ENCODE measurements around the gene TNFRSF9.

The TNFRSF9 gene

GRCh38 chr1:7885513-7886404 lies 54.9 kb downstream of the TNFRSF9 start:
- ATAC-seq (ENCODE audit: low read depth) (peak; percentile 87), DNase-seq (ENCODE audit: low spot score) (peak; percentile 78)
- no peak overlapping the region for H3K27ac ChIP-seq (ENCODE audit: poor library complexity, severe bottlenecking)
- no peak for TF ChIP-seq CTCF (IDR thresholded peaks at IDR 0.05; ENCODE audit: poor library complexity, severe bottlenecking)
- no peaks in the 10 kb centered on the region for H3K4me1 ChIP-seq (ENCODE audit: insufficient read depth, poor library complexity, severe bottlenecking)
- H3K4me3 ChIP-seq (ENCODE audit: severe bottlenecking), result peak overlapping the region; percentile 2
- no peaks in the 10 kb centered on the region for H3K9me3 ChIP-seq (ENCODE audit: severe bottlenecking)
- no peaks in the 10 kb centered on the region for H3K36me3 ChIP-seq (ENCODE audit: low read depth)
- no peaks in the 10 kb centered on the region for H3K27me3 ChIP-seq (ENCODE audit: insufficient read depth, poor library complexity, severe bottlenecking)

GRCh38 chr1:7884757-7885156 lies 55.9 kb downstream of the TNFRSF9 start:
- ATAC-seq (ENCODE audit: low read depth), result no peak
- Histone ChIP-seq H3K4me1 (ENCODE audit: insufficient read depth, poor library complexity, severe bottlenecking) (no peaks in the 10 kb centered on the region), H3K9me3 (ENCODE audit: severe bottlenecking) (no peaks in the 10 kb centered on the region), H3K4me3 (ENCODE audit: severe bottlenecking) (no peak overlapping the region), H3K36me3 (ENCODE audit: low read depth) (no peaks in the 10 kb centered on the region), H3K27ac (ENCODE audit: poor library complexity, severe bottlenecking) (no peak overlapping the region), H3K27me3 (ENCODE audit: insufficient read depth, poor library complexity, severe bottlenecking) (no peaks in the 10 kb centered on the region)
- no peak for DNase-seq (ENCODE audit: low spot score)
- TF ChIP-seq CTCF (IDR thresholded peaks at IDR 0.05; ENCODE audit: poor library complexity, severe bottlenecking), result no peak

- no peak for ATAC-seq (ENCODE audit: low read depth)
- Histone ChIP-seq H3K27ac (ENCODE audit: poor library complexity, severe bottlenecking) (no peak overlapping the region), H3K9me3 (ENCODE audit: severe bottlenecking) (no peaks in the 10 kb centered on the region), H3K4me3 (ENCODE audit: severe bottlenecking) (no peak overlapping the region), H3K36me3 (ENCODE audit: low read depth) (no peaks in the 10 kb centered on the region), H3K4me1 (ENCODE audit: insufficient read depth, poor library complexity, severe bottlenecking) (no peaks in the 10 kb centered on the region), H3K27me3 (ENCODE audit: insufficient read depth, poor library complexity, severe bottlenecking) (no peaks in the 10 kb centered on the region)
- TF ChIP-seq CTCF (IDR thresholded peaks at IDR 0.05; ENCODE audit: poor library complexity, severe bottlenecking), result no peak
- DNase-seq (ENCODE audit: low spot score), result no peak
These were observed 61.4 kb downstream of the TNFRSF9 start for GRCh38 chr1:7879228-7879627.

GRCh38 chr1:7878027-7878426 lies 62.6 kb downstream of the TNFRSF9 start:
- DNase-seq (ENCODE audit: low spot score) (no peak), ATAC-seq (ENCODE audit: low read depth) (no peak)
- no peaks in the 10 kb centered on the region for H3K9me3 ChIP-seq (ENCODE audit: severe bottlenecking)

More at GRCh38 chr1:7878027-7878426, 62.6 kb downstream of the TNFRSF9 start:
- no peaks in the 10 kb centered on the region for H3K27me3 ChIP-seq (ENCODE audit: insufficient read depth, poor library complexity, severe bottlenecking)
- no peaks in the 10 kb centered on the region for H3K36me3 ChIP-seq (ENCODE audit: low read depth)
- H3K27ac ChIP-seq (ENCODE audit: poor library complexity, severe bottlenecking), result no peak overlapping the region
- H3K4me1 ChIP-seq (ENCODE audit: insufficient read depth, poor library complexity, severe bottlenecking), result no peaks in the 10 kb centered on the region
- TF ChIP-seq CTCF (IDR thresholded peaks at IDR 0.05; ENCODE audit: poor library complexity, severe bottlenecking), result no peak
- no peak overlapping the region for H3K4me3 ChIP-seq (ENCODE audit: severe bottlenecking)

Data from RWPE2 (cell line).